Measurements from ENCODE around the gene ADCY5. TPM values are rescaled to one million over a fixed set of nuclear protein-coding genes. Genes with fewer than 3 reads are reported as not detected.

ADCY5 gene
- total RNA-seq, 1 donor from 2014 or later, result 0.67 TPM

GRCh38 chr3:123286308-123287023, 162.4 kb downstream of the ADCY5 start:
- H3K36me3 ChIP-seq (ENCODE audit: control insufficient read depth, insufficient read depth, low read length), result no peaks in the 10 kb centered on the region
- TF ChIP-seq CTCF (IDR thresholded peaks at IDR 0.05; ENCODE audit: insufficient read depth, low read length, poor library complexity, severe bottlenecking), result peak; percentile 98
- no peak overlapping the region for H3K4me3 ChIP-seq (ENCODE audit: low read depth, low read length)
- DNase-seq (ENCODE audit: low read depth), result peak; percentile 23
- H3K27me3 ChIP-seq (ENCODE audit: control insufficient read depth, insufficient read depth, low read length), result peaks cover 3% of the 10 kb centered on the region

- no peak for TF ChIP-seq CTCF (IDR thresholded peaks at IDR 0.05; ENCODE audit: insufficient read depth, low read length, poor library complexity, severe bottlenecking)
- Histone ChIP-seq H3K27me3 (ENCODE audit: control insufficient read depth, insufficient read depth, low read length) (no peaks in the 10 kb centered on the region), H3K36me3 (ENCODE audit: control insufficient read depth, insufficient read depth, low read length) (no peaks in the 10 kb centered on the region), H3K4me3 (ENCODE audit: low read depth, low read length) (no peak overlapping the region)
- no peak for DNase-seq (ENCODE audit: low read depth)
Measured at GRCh38 chr3:123285931-123286307, 163.0 kb downstream of the ADCY5 start.

DNA sequence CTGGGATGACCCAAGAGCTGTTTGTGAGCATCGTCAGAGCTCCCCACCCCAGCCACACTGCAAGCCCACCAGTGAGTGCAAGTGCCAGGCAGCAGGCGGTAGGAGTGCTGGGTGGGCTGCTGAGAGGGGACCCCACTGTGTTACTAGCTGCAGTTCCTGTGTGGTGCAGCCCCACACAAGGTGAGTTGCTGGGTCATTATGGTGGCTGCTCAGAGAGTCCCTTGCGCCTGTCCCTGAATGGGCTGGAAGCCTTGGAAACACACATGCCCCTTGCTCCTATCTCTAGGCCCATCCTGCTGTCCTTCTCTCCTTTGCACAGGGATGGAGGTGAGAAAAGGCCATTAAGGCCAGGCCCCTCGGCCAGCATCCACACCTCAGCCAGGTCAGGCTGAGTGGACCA, 163.4 kb downstream of the ADCY5 start:
- Histone ChIP-seq H3K36me3 (ENCODE audit: control insufficient read depth, insufficient read depth, low read length) (no peaks in the 10 kb centered on the region), H3K4me3 (ENCODE audit: low read depth, low read length) (no peak overlapping the region), H3K27me3 (ENCODE audit: control insufficient read depth, insufficient read depth, low read length) (no peaks in the 10 kb centered on the region)
- no peak for TF ChIP-seq CTCF (IDR thresholded peaks at IDR 0.05; ENCODE audit: insufficient read depth, low read length, poor library complexity, severe bottlenecking)
- no peak for DNase-seq (ENCODE audit: low read depth)

GRCh38 chr3:123285066-123285465, 163.8 kb downstream of the ADCY5 start:
- DNase-seq (ENCODE audit: low read depth), result no peak
- TF ChIP-seq CTCF (IDR thresholded peaks at IDR 0.05; ENCODE audit: insufficient read depth, low read length, poor library complexity, severe bottlenecking), result no peak
- no peak overlapping the region for H3K4me3 ChIP-seq (ENCODE audit: low read depth, low read length)
- no peaks in the 10 kb centered on the region for H3K36me3 ChIP-seq (ENCODE audit: control insufficient read depth, insufficient read depth, low read length)
- H3K27me3 ChIP-seq (ENCODE audit: control insufficient read depth, insufficient read depth, low read length), result no peaks in the 10 kb centered on the region

- no peak for TF ChIP-seq CTCF (IDR thresholded peaks at IDR 0.05; ENCODE audit: insufficient read depth, low read length, poor library complexity, severe bottlenecking)
- Histone ChIP-seq H3K36me3 (ENCODE audit: control insufficient read depth, insufficient read depth, low read length) (no peaks in the 10 kb centered on the region), H3K4me3 (ENCODE audit: low read depth, low read length) (no peak overlapping the region), H3K27me3 (ENCODE audit: control insufficient read depth, insufficient read depth, low read length) (no peaks in the 10 kb centered on the region)
- no peak for DNase-seq (ENCODE audit: low read depth)
Measured at GRCh38 chr3:123284399-123285010, 164.4 kb downstream of the ADCY5 start.

Measured in kidney epithelial cell (primary cell).